NCI-H526 treated with DMSO at 0.1 percent for 48 hours (cell line): ENCODE measurements around the gene DOCK2.
"Not testable (repeated sequence)": the region's sequence is repeated elsewhere in the genome, so short reads cannot be mapped to it uniquely, and the experiment has no call there.

Experiments used
- DNase-seq: peaks from one replicate; lab custom pipeline; 2025; lab: John Stamatoyannopoulos, UW

The DOCK2 gene

GRCh38 chr5:169719360-169720314 is 82.6 kb downstream of the DOCK2 start:
- no peak for DNase-seq

GRCh38 chr5:169721771-169722170 is 84.7 kb downstream of the DOCK2 start:
- DNase-seq = no peak

GRCh38 chr5:169723103-169723831 is 86.2 kb downstream of the DOCK2 start:
- DNase-seq = no peak

GRCh38 chr5:169724303-169725087 is 87.4 kb downstream of the DOCK2 start:
- peak; percentile 36 for DNase-seq

GRCh38 chr5:169725665-169726064 is 88.6 kb downstream of the DOCK2 start:
- not testable (repeated sequence) for DNase-seq

GRCh38 chr5:169728418-169728817 is 91.3 kb downstream of the DOCK2 start:
- DNase-seq = no peak

GRCh38 chr5:169731221-169731620 is 94.1 kb downstream of the DOCK2 start:
- DNase-seq = no peak

- DNase-seq = no peak
Observed at GRCh38 chr5:169732841-169733240, 95.8 kb downstream of the DOCK2 start.

- DNase-seq = no peak
Observed at GRCh38 chr5:169735913-169736312, 98.8 kb downstream of the DOCK2 start.

GRCh38 chr5:169736653-169737052 is 99.6 kb downstream of the DOCK2 start:
- no peak for DNase-seq

- DNase-seq = no peak
Observed at GRCh38 chr5:169740435-169740834, 103.4 kb downstream of the DOCK2 start.

- DNase-seq = no peak
Observed at GRCh38 chr5:169742771-169743296, 105.8 kb downstream of the DOCK2 start.

- DNase-seq = no peak
Observed at GRCh38 chr5:169744336-169744735, 107.3 kb downstream of the DOCK2 start.

- no peak for DNase-seq
Observed at GRCh38 chr5:169745441-169746146, 108.5 kb downstream of the DOCK2 start.

GRCh38 chr5:169746147-169746694 is 109.1 kb downstream of the DOCK2 start:
- no peak for DNase-seq

- no peak for DNase-seq
Observed at GRCh38 chr5:169748174-169748573, 111.1 kb downstream of the DOCK2 start.

- DNase-seq = no peak
Observed at GRCh38 chr5:169749295-169749694, 112.2 kb downstream of the DOCK2 start.

GRCh38 chr5:169751490-169751889 is 114.4 kb downstream of the DOCK2 start:
- no peak for DNase-seq

GRCh38 chr5:169752566-169752965 is 115.5 kb downstream of the DOCK2 start:
- DNase-seq = not testable (repeated sequence)

- no peak for DNase-seq
Observed at GRCh38 chr5:169753795-169754194, 116.7 kb downstream of the DOCK2 start.

GRCh38 chr5:169754737-169755136 is 117.7 kb downstream of the DOCK2 start:
- no peak for DNase-seq
